MM.1S (cell line): ENCODE data around the gene LRRC4C.

Experiments used
- EZH2 ChIP-seq: fragments of 300-600 bp; sonication (generic); optimal IDR thresholded peaks from 2 replicates; pipeline ENCODE3; 2017; ENCODE audit warnings: low read depth, mild to moderate bottlenecking, antibody characterized with exemption, low read length, mixed read lengths
- TF ChIP-seq, protein P1 (sequence below): fragments of 300-600 bp; sonication (generic); IDR thresholded peaks from 2 replicates; pipeline ENCODE4 v1.5.1; 2016; ENCODE audit warnings: antibody characterized with exemption, low read length, mixed read lengths

DNA sequence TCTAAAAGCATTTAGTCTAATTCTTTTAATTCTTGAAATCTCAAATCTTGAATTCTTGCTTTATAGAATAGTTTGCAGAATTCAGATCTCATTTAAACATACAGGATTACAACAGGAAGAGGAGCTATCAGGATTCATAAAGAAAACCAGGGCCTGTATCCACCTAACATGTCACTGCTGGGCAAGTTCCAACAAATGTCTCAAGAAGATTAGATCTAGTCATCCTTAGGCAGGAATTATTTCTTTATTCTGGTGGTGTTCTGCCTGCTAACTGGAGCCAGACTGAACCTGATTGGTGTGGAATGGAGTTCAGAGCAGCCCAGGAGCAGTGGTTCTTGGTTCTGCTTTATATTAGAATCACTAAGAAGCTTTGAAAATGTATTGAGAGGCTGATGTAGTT is 500.7 kb downstream of the LRRC4C start:
- TF ChIP-seq, protein P1, sequence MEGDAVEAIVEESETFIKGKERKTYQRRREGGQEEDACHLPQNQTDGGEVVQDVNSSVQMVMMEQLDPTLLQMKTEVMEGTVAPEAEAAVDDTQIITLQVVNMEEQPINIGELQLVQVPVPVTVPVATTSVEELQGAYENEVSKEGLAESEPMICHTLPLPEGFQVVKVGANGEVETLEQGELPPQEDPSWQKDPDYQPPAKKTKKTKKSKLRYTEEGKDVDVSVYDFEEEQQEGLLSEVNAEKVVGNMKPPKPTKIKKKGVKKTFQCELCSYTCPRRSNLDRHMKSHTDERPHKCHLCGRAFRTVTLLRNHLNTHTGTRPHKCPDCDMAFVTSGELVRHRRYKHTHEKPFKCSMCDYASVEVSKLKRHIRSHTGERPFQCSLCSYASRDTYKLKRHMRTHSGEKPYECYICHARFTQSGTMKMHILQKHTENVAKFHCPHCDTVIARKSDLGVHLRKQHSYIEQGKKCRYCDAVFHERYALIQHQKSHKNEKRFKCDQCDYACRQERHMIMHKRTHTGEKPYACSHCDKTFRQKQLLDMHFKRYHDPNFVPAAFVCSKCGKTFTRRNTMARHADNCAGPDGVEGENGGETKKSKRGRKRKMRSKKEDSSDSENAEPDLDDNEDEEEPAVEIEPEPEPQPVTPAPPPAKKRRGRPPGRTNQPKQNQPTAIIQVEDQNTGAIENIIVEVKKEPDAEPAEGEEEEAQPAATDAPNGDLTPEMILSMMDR = no peak
- TF ChIP-seq EZH2 = no peak
